GM19035 (cell line): ENCODE results near the gene DLX1.
"Not testable (repeated sequence)": the region's sequence is repeated elsewhere in the genome, so short reads cannot be mapped to it uniquely, and the experiment has no call there.

Source experiments
- ATAC-seq: cut with Tn5 transposase; IDR thresholded peaks from one replicate; pipeline ENCODE4 v1.9.1; 2021; ENCODE audit not compliant: unreplicated experiment

The DLX1 gene

GRCh38 chr2:172063446-172063845, 21.9 kb upstream of the DLX1 start:
- no peak for ATAC-seq

- ATAC-seq = no peak
These were observed 20.2 kb upstream of the DLX1 start for GRCh38 chr2:172065111-172065510.

GRCh38 chr2:172066394-172066886, 18.9 kb upstream of the DLX1 start:
- ATAC-seq = no peak

GRCh38 chr2:172067905-172068304, 17.4 kb upstream of the DLX1 start:
- not testable (repeated sequence) for ATAC-seq

GRCh38 chr2:172070936-172071335, 14.4 kb upstream of the DLX1 start:
- no peak for ATAC-seq

- no peak for ATAC-seq
These were observed 13.0 kb upstream of the DLX1 start for GRCh38 chr2:172072303-172072702.

GRCh38 chr2:172072706-172073105, 12.6 kb upstream of the DLX1 start:
- ATAC-seq = no peak

DNA sequence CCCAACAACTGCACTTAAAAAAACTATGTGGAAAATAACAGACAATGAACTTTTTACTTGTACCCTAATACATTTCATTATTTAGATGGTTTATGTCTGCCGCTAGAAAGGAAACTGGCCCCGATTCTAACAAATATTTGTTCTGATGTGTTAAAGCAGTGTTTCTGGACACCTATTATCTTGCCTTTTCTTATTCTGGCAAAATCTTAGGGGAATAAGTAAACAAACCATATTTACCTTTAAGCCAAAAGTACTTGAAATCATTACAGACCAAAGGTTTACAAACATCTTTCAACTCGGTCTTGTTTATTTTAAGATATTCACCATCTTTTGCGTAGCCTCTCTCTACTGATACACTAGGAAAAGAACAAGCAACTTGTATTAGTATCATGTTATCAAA, 11.8 kb upstream of the DLX1 start:
- no peak for ATAC-seq

- ATAC-seq = no peak
These were observed 11.1 kb upstream of the DLX1 start for GRCh38 chr2:172074254-172074653.

GRCh38 chr2:172079416-172079815, 5.9 kb upstream of the DLX1 start:
- ATAC-seq = no peak

- no peak for ATAC-seq
These were observed 5.3 kb upstream of the DLX1 start for GRCh38 chr2:172079838-172080640.

DNA sequence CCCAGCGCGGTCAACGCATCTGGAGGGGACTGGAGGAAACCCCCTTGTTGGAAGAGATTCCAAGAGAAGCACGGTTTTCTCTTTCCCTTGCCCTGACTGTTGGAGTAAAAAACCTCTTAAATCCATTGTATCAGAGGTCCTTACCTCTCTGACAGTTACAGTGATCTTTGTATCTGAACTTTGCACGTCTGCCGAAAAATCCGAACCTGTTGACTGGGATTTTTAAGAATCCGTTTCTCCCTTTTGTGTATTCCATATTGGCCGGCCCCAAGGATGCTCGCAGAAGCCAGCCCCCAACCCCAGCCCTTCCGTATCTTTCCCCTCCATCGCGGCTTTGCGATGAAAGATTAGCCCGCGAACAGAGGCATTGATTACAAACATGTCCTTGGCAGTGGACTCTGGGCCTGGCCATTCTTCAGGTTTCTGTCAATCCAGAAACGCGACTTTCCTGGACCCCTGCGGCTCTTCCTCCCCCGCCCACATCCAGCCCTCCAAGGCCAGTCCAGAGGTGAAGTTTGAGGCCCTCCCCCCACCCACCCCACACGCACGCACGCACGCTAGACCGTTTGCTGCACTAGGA, 4.6 kb upstream of the DLX1 start:
- ATAC-seq = no peak

- ATAC-seq = no peak
These were observed 3.9 kb upstream of the DLX1 start for GRCh38 chr2:172081221-172082022.

DNA sequence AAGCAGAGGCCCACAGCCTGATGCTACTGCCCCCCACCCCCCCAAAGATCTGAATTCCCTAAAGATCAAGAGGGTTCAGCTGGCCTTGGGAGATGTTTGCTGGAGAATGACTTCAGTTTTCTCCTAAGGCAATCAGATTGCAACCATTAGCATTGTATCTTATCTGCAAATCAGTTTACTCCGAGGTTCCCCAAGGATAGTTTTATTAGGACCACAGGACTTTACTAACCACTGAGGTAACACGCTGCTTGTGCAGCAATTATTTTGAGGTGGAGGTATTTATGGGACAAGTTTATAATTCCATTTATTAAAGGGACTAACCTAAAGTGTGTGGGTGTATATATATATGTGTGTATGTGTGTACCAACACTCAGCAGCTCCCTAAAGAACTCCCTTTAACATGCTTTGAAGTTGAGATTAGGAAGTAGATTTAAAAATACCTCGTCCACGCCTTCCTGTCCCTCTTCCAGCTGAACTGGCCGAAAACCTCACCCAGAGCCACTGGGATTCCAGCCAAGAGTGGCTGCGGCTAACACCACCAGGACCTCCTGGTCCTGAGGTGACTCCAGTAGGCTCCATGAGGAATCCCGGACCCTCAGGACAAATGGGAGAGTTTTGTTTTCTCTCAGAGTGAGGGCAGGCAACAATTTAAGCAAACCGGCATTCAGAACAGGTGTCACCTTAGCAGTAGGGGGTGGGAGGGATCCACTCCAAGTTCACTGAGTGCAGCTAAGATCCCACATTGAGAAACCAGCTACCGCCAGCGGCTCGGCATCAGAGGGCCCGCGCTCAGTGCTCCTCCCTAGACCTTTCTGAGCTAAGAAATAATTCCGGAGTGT, 3.0 kb upstream of the DLX1 start:
- ATAC-seq = no peak

GRCh38 chr2:172082944-172083627, 2.2 kb upstream of the DLX1 start:
- no peak for ATAC-seq

GRCh38 chr2:172083628-172084394, 1.5 kb upstream of the DLX1 start:
- ATAC-seq = no peak

GRCh38 chr2:172084395-172084644, 987 bp upstream of the DLX1 start:
- ATAC-seq = no peak

DNA sequence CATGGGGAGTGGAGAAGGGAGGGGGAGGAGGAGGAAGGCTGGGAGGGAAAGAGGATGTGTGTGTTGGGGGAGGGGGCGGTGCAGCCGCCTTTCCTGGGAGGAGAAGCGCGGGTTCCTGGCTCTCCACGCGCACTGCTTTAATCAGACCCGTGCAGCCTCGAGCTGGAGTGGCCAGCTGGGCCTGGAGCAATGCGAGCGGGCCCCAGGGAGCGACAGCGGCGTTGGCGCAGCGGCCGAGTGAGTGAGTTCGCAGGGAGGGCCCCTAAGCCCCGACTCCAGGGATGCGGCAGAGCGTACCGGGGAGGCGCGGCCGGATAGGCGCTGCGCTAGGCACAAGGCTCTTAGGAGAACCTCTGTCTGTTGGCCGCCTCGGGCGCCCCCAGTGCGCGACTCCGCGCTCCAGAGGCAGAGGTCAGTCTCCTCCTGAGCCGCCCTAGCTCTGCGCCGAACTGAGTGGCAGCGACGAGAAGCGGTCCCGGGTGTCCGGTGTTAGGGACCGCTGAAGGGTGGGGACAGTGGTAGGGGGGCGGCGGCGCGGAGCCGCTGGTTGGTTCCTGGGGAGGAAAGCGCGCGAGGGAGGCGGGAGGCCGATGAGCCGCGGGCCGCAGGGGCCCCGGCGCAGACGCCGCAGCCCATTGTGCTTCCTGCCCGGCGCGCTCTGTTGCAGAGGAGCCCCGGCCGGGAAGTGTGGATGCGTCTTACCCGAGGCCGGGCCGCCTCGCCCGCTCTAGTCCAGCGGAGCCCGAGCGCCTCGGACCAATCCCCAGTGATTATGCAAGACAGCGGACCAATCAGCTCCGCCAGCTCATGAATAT, 455 bp upstream of the DLX1 start:
- peak; percentile 88 for ATAC-seq
